HEK293 (cell line): ENCODE data around the gene CNTNAP5.

Experiments used
- CTCF ChIA-PET: fragments of 350-600 bp; formaldehyde crosslinking; extraction: SDS; loops from one replicate; lab custom pipeline; 2021; ENCODE audit warnings: antibody characterized with exemption; lab: Yijun Ruan, JAX
- POLR2A ChIA-PET: fragments of 300-600 bp; formaldehyde crosslinking; extraction: SDS; loops from one replicate; lab custom pipeline; 2020; ENCODE audit warnings: antibody characterized with exemption, inconsistent platforms; lab: Yijun Ruan, JAX
- H3K27ac ChIP-seq: fragments of 200-500 bp; sonication (Bioruptor generic); 2 replicates; pipeline ENCODE4 v1.5.1; 2014; ENCODE audit warnings: low read depth, low read length, control low read depth, inconsistent platforms; ENCODE audit errors: extremely low read depth
- H3K36me3 ChIP-seq, 2 experiments: fragments of 200-500 bp in 1 of 2; sonication (Bioruptor generic) in 1 of 2; 1 replicate in 1 of 2; 2 replicates in 1 of 2; pipeline ENCODE4 v1.5.1; 2014 to 2017; ENCODE audit warnings: inconsistent platforms in 2 of 2, low read length in 2 of 2; ENCODE audit not compliant: control insufficient read depth in 2 of 2, insufficient read depth in 1 of 2
- H3K4me1 ChIP-seq: fragments of 200-500 bp; sonication (Bioruptor generic); 2 replicates; pipeline ENCODE4 v1.5.1; 2014; ENCODE audit warnings: mild to moderate bottlenecking, low read length, inconsistent platforms; ENCODE audit not compliant: control insufficient read depth, insufficient read depth
- H3K4me3 ChIP-seq: 2 replicates; pipeline ENCODE4 v1.5.1; 2011; ENCODE audit warnings: low read depth, mild to moderate bottlenecking, control low read depth, low read length, moderate library complexity
- H3K9me3 ChIP-seq: fragments of 200-500 bp; sonication (Bioruptor generic); 2 replicates; pipeline ENCODE4 v1.5.1; 2014; ENCODE audit warnings: low read depth, low read length, inconsistent platforms; ENCODE audit not compliant: control insufficient read depth, insufficient read depth
- KLF10 ChIP-seq: fragments of 450-650 bp; IDR thresholded peaks from 2 replicates; pipeline ENCODE4 v1.5.1; 2018; ENCODE audit warnings: missing biosample characterization, mild to moderate bottlenecking, missing genetic modification characterization
- KLF7 ChIP-seq: fragments of 450-650 bp; formaldehyde crosslinking; IDR thresholded peaks from 2 replicates; pipeline ENCODE4 v1.5.1; 2016; ENCODE audit warnings: missing biosample characterization, missing genetic modification characterization, borderline replicate concordance
- SALL2 ChIP-seq: fragments of 450-650 bp; formaldehyde crosslinking; IDR thresholded peaks from 2 replicates; pipeline ENCODE4 v1.5.0; 2017; ENCODE audit warnings: missing biosample characterization, mild to moderate bottlenecking, missing genetic modification characterization, borderline replicate concordance
- TCF7L2 ChIP-seq: IDR thresholded peaks from 2 replicates; pipeline ENCODE4 v1.6.1; 2011; ENCODE audit warnings: low read depth, mild to moderate bottlenecking, inconsistent platforms, low read length, moderate library complexity, borderline replicate concordance
- ZBTB10 ChIP-seq: fragments of 450-650 bp; formaldehyde crosslinking; IDR thresholded peaks from 2 replicates; pipeline ENCODE4 v1.5.1; 2016; ENCODE audit warnings: missing biosample characterization, missing genetic modification characterization
- ZBTB20 ChIP-seq: fragments of 450-650 bp; formaldehyde crosslinking; IDR thresholded peaks from 2 replicates; pipeline ENCODE4 v1.5.1; 2016; ENCODE audit warnings: missing biosample characterization, missing genetic modification characterization
- ZBTB44 ChIP-seq: fragments of 450-650 bp; IDR thresholded peaks from 2 replicates; pipeline ENCODE4 v1.5.1; 2018; ENCODE audit warnings: missing biosample characterization, mild to moderate bottlenecking, missing genetic modification characterization
- ZIC2 ChIP-seq: fragments of 450-650 bp; formaldehyde crosslinking; IDR thresholded peaks from 2 replicates; pipeline ENCODE4 v1.5.1; 2016; ENCODE audit warnings: missing biosample characterization, missing genetic modification characterization
- ZNF221 ChIP-seq: fragments of 450-650 bp; formaldehyde crosslinking; IDR thresholded peaks from 2 replicates; pipeline ENCODE4 v1.5.1; 2017; ENCODE audit warnings: missing biosample characterization, missing genetic modification characterization, borderline replicate concordance
- ZNF239 ChIP-seq: fragments of 450-650 bp; formaldehyde crosslinking; IDR thresholded peaks from 2 replicates; pipeline ENCODE4 v1.5.1; 2016; ENCODE audit warnings: missing biosample characterization, missing genetic modification characterization
- ZNF292 ChIP-seq: fragments of 450-650 bp; formaldehyde crosslinking; IDR thresholded peaks from 2 replicates; pipeline ENCODE4 v1.5.1; 2016; ENCODE audit warnings: low read depth, missing biosample characterization, missing genetic modification characterization, borderline replicate concordance
- ZNF391 ChIP-seq: fragments of 450-650 bp; formaldehyde crosslinking; IDR thresholded peaks from 2 replicates; pipeline ENCODE4 v1.5.1; 2016; ENCODE audit warnings: low read depth, missing biosample characterization, missing genetic modification characterization, borderline replicate concordance
- ZNF529 ChIP-seq: fragments of 450-650 bp; formaldehyde crosslinking; IDR thresholded peaks from 2 replicates; pipeline ENCODE4 v1.5.1; 2017; ENCODE audit warnings: missing genetic modification characterization, missing biosample characterization; ENCODE audit not compliant: insufficient replicate concordance
- ZNF571 ChIP-seq: fragments of 450-650 bp; formaldehyde crosslinking; IDR thresholded peaks from 2 replicates; pipeline ENCODE4 v1.5.0; 2017; ENCODE audit warnings: missing biosample characterization, missing genetic modification characterization
- ZNF624 ChIP-seq: fragments of 450-650 bp; formaldehyde crosslinking; IDR thresholded peaks from 2 replicates; pipeline ENCODE4 v1.5.1; 2017; ENCODE audit warnings: missing biosample characterization, missing genetic modification characterization
- ZNF629 ChIP-seq: fragments of 450-650 bp; formaldehyde crosslinking; IDR thresholded peaks from 2 replicates; pipeline ENCODE4 v1.5.1; 2017; ENCODE audit warnings: missing biosample characterization, missing genetic modification characterization
- ZNF658 ChIP-seq: fragments of 450-650 bp; formaldehyde crosslinking; IDR thresholded peaks from 2 replicates; pipeline ENCODE4; 2016; ENCODE audit warnings: missing biosample characterization, missing genetic modification characterization
- ZNF660 ChIP-seq: fragments of 450-650 bp; IDR thresholded peaks from 2 replicates; pipeline ENCODE4 v1.5.1; 2018; ENCODE audit warnings: missing biosample characterization, mild to moderate bottlenecking, missing genetic modification characterization
- ZNF692 ChIP-seq: fragments of 450-650 bp; formaldehyde crosslinking; IDR thresholded peaks from 2 replicates; pipeline ENCODE4 v1.5.1; 2016; ENCODE audit warnings: missing biosample characterization, missing genetic modification characterization
- ZNF707 ChIP-seq: fragments of 450-650 bp; formaldehyde crosslinking; IDR thresholded peaks from 2 replicates; pipeline ENCODE4 v1.5.1; 2016; ENCODE audit warnings: missing biosample characterization, missing genetic modification characterization
- ZNF747 ChIP-seq: fragments of 450-650 bp; formaldehyde crosslinking; IDR thresholded peaks from 2 replicates; pipeline ENCODE4 v1.5.1; 2016; ENCODE audit warnings: missing biosample characterization, missing genetic modification characterization
- ZNF792 ChIP-seq: fragments of 450-650 bp; formaldehyde crosslinking; IDR thresholded peaks from 2 replicates; pipeline ENCODE4 v1.5.1; 2016; ENCODE audit warnings: missing biosample characterization, missing genetic modification characterization
- ZXDB ChIP-seq: fragments of 450-650 bp; formaldehyde crosslinking; IDR thresholded peaks from 2 replicates; pipeline ENCODE4 v1.5.1; 2016; ENCODE audit warnings: missing biosample characterization, missing genetic modification characterization
- TF ChIP-seq, protein P1 (sequence below): fragments of 450-650 bp; formaldehyde crosslinking; optimal IDR thresholded peaks from 2 replicates; pipeline ENCODE3; 2016; ENCODE audit warnings: missing biosample characterization, mild to moderate bottlenecking, missing genetic modification characterization

Gene CNTNAP5

GRCh38 chr2:124211461-124211860 is 186.4 kb downstream of the CNTNAP5 start:
- H3K27ac ChIP-seq = no peak overlapping the region
- no peaks in the 10 kb centered on the region for H3K9me3 ChIP-seq
- ChIA-PET CTCF (no interaction called here), POLR2A (no interaction called here)
- no peaks in the 10 kb centered on the region for H3K4me1 ChIP-seq
- no peak overlapping the region for H3K4me3 ChIP-seq
- TF ChIP-seq ZXDB (tag by site-specific recombination) = no peak
- no peak for TF ChIP-seq ZNF707 (tag by site-specific recombination)
- TF ChIP-seq ZNF792 (tag by site-specific recombination) = no peak
- no peak for TF ChIP-seq ZBTB20 (tag by site-specific recombination)
- no peak for TF ChIP-seq KLF7 (tag by site-specific recombination)
- TF ChIP-seq ZNF629 = no peak
- no peak for TF ChIP-seq ZNF624
- TF ChIP-seq, protein P1, sequence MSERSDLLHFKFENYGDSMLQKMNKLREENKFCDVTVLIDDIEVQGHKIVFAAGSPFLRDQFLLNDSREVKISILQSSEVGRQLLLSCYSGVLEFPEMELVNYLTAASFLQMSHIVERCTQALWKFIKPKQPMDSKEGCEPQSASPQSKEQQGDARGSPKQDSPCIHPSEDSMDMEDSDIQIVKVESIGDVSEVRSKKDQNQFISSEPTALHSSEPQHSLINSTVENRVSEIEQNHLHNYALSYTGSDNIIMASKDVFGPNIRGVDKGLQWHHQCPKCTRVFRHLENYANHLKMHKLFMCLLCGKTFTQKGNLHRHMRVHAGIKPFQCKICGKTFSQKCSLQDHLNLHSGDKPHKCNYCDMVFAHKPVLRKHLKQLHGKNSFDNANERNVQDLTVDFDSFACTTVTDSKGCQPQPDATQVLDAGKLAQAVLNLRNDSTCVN = no peak
- no peak for TF ChIP-seq TCF7L2
- no peak for TF ChIP-seq ZNF658 (tag by site-specific recombination)
- TF ChIP-seq ZIC2 = no peak
- no peaks in the 10 kb centered on the region for H3K36me3 ChIP-seq

GRCh38 chr2:124213977-124214587 is 189.0 kb downstream of the CNTNAP5 start:
- H3K4me3 ChIP-seq = no peak overlapping the region
- POLR2A ChIA-PET = no interaction called here
- H3K36me3 ChIP-seq = no peaks in the 10 kb centered on the region
- TF ChIP-seq KLF10 (tag by site-specific recombination) = no peak
- no peak for TF ChIP-seq SALL2 (tag by site-specific recombination)
- no peak for TF ChIP-seq ZNF660 (tag by site-specific recombination)
- TF ChIP-seq ZNF292 (tag by site-specific recombination) = no peak
- TF ChIP-seq ZNF391 (tag by site-specific recombination) = no peak
- TF ChIP-seq ZNF239 (tag by site-specific recombination) = no peak
- no peak for TF ChIP-seq ZNF529 (tag by site-specific recombination)
- no peak for TF ChIP-seq ZBTB10 (tag by site-specific recombination)
- no peak for TF ChIP-seq ZNF221 (tag by site-specific recombination)
- TF ChIP-seq ZNF747 (tag by site-specific recombination) = no peak
- TF ChIP-seq ZNF571 (tag by site-specific recombination) = no peak
- no peak for TF ChIP-seq ZNF692 (tag by site-specific recombination)
- no peak for TF ChIP-seq ZBTB44 (tag by site-specific recombination)
- H3K27ac ChIP-seq = no peak overlapping the region
- H3K9me3 ChIP-seq = no peaks in the 10 kb centered on the region
- H3K4me1 ChIP-seq = no peaks in the 10 kb centered on the region
- CTCF ChIA-PET = no interaction called here
